SU-DHL-6 (cell line): Measurements from ENCODE around the gene CELA1.

Source experiments
- H2AFZ ChIP-seq: fragments of 200-600 bp; sonication (generic); 2 replicates; pipeline ENCODE4 v1.6.1; 2014; ENCODE audit warnings: low read depth, mild to moderate bottlenecking, moderate library complexity, mixed read lengths, antibody characterized with exemption, low read length; ENCODE audit not compliant: severe bottlenecking
- H3F3A ChIP-seq: fragments of 200-600 bp; shearing (Covaris generic); 2 replicates; pipeline ENCODE4 v1.6.0; 2016; ENCODE audit warnings: antibody characterized with exemption, mild to moderate bottlenecking; ENCODE audit not compliant: insufficient read depth
- H3K27ac ChIP-seq: fragments of 200-600 bp; sonication (generic); 2 replicates; pipeline ENCODE4 v1.5.1; 2016; ENCODE audit warnings: low read depth, mild to moderate bottlenecking, low read length, moderate library complexity, mixed read lengths
- H3K27me3 ChIP-seq: fragments of 200-600 bp; sonication (generic), shearing (Covaris generic); 2 replicates; pipeline ENCODE4 v1.6.0; 2014; ENCODE audit warnings: mild to moderate bottlenecking, low read length
- H3K36me3 ChIP-seq: fragments of 200-600 bp; sonication (generic); 2 replicates; pipeline ENCODE4 v1.6.1; 2014; ENCODE audit warnings: mild to moderate bottlenecking, low read length, mixed read lengths
- H3K4me2 ChIP-seq: fragments of 300-600, 200-600 bp; shearing (Covaris generic), sonication (generic); 2 replicates; pipeline ENCODE4 v1.6.0; 2014; ENCODE audit warnings: low read length, low read depth, mild to moderate bottlenecking; ENCODE audit not compliant: poor library complexity, severe bottlenecking
- H3K4me3 ChIP-seq: fragments of 200-600 bp; sonication (generic); 2 replicates; pipeline ENCODE4 v1.5.1; 2014; ENCODE audit warnings: antibody characterized with exemption, low read length, mild to moderate bottlenecking, mixed read lengths; ENCODE audit not compliant: insufficient read depth, poor library complexity, severe bottlenecking
- H3K79me2 ChIP-seq: fragments of 200-600 bp; sonication (generic); 2 replicates; pipeline ENCODE4 v1.6.1; 2014; ENCODE audit warnings: mild to moderate bottlenecking, low read length, moderate library complexity; ENCODE audit not compliant: insufficient read depth
- H3K9ac ChIP-seq: fragments of 200-600 bp; sonication (generic); 2 replicates; pipeline ENCODE4 v1.7.0; 2014; ENCODE audit warnings: mild to moderate bottlenecking, low read length
- H3K9me2 ChIP-seq: fragments of 200-600 bp; sonication (generic); replicated peaks from 2 replicates; pipeline ENCODE4 v1.6.1; 2014; ENCODE audit warnings: low read length; ENCODE audit not compliant: insufficient read depth
- H3K9me3 ChIP-seq: fragments of 200-600 bp; sonication (generic); 2 replicates; pipeline ENCODE4 v1.6.1; 2014; ENCODE audit warnings: low read length, mixed read lengths; ENCODE audit not compliant: insufficient read depth
- H4K20me1 ChIP-seq: fragments of 200-600 bp; sonication (generic); 2 replicates; pipeline ENCODE4 v1.6.1; 2014; ENCODE audit warnings: low read depth, mild to moderate bottlenecking, antibody characterized with exemption, low read length, moderate library complexity, mixed read lengths
- CTCF ChIP-seq: fragments of 200-600 bp; sonication (generic); IDR thresholded peaks from one replicate; pipeline ENCODE4 v1.5.1; 2017; ENCODE audit warnings: antibody characterized with exemption, mild to moderate bottlenecking, low read length, moderate library complexity; ENCODE audit not compliant: insufficient read depth, poor library complexity, severe bottlenecking
- EZH2phosphoT487 ChIP-seq: fragments of 200-600 bp; sonication (generic), shearing (Covaris generic); conservative IDR thresholded peaks from 2 replicates; pipeline ENCODE4 v1.6.1; 2018; ENCODE audit warnings: mild to moderate bottlenecking, antibody characterized with exemption, low read length, moderate library complexity, mixed read lengths

CELA1 gene

GRCh38 chr12:51368640-51369517 lies 22.4 kb upstream of the CELA1 start:
- Histone ChIP-seq H4K20me1 (no peaks in the 10 kb centered on the region), H3K79me2 (no peaks in the 10 kb centered on the region), H3K9ac (no peak overlapping the region), H3K4me2 (peak overlapping the region; percentile 32), H3F3A (no peaks in the 10 kb centered on the region), H3K9me2 (no peaks in the 10 kb centered on the region), H3K27ac (no peak overlapping the region), H3K36me3 (no peaks in the 10 kb centered on the region), H3K9me3 (no peaks in the 10 kb centered on the region), H3K4me3 (no peak overlapping the region), H2AFZ (no peak overlapping the region), H3K27me3 (no peaks in the 10 kb centered on the region)
- TF ChIP-seq CTCF, result no peak
- peak; percentile 99 for TF ChIP-seq EZH2phosphoT487

GRCh38 chr12:51365276-51365675 lies 18.8 kb upstream of the CELA1 start:
- Histone ChIP-seq H2AFZ (no peak overlapping the region), H4K20me1 (no peaks in the 10 kb centered on the region), H3F3A (no peaks in the 10 kb centered on the region), H3K4me3 (no peak overlapping the region), H3K79me2 (no peaks in the 10 kb centered on the region), H3K27me3 (no peaks in the 10 kb centered on the region), H3K9me2 (no peaks in the 10 kb centered on the region), H3K9me3 (no peaks in the 10 kb centered on the region), H3K36me3 (no peaks in the 10 kb centered on the region), H3K27ac (no peak overlapping the region), H3K9ac (no peak overlapping the region), H3K4me2 (no peak overlapping the region)
- no peak for TF ChIP-seq CTCF
- TF ChIP-seq EZH2phosphoT487, result no peak

GRCh38 chr12:51364001-51364400 lies 17.5 kb upstream of the CELA1 start:
- Histone ChIP-seq H3K9ac (no peak overlapping the region), H3F3A (no peaks in the 10 kb centered on the region), H3K4me3 (no peak overlapping the region), H3K27ac (no peak overlapping the region), H3K9me3 (no peaks in the 10 kb centered on the region), H2AFZ (no peak overlapping the region), H4K20me1 (no peaks in the 10 kb centered on the region), H3K27me3 (no peaks in the 10 kb centered on the region), H3K79me2 (no peaks in the 10 kb centered on the region), H3K9me2 (no peaks in the 10 kb centered on the region), H3K36me3 (no peaks in the 10 kb centered on the region), H3K4me2 (no peak overlapping the region)
- TF ChIP-seq EZH2phosphoT487 (no peak), CTCF (no peak)
